HL-60 (cell line): ENCODE data around the gene TMEM233.

Source experiments
- DNase-seq, 2 experiments: peaks; one replicate each; pipeline ENCODE4 v3.0.0-alpha.2; 2010 to 2020; ENCODE audit warnings: low read depth in 1 of 2, low spot score in 1 of 2
- H3K27ac ChIP-seq: fragments of 250-450 bp; sonication (Bioruptor Pico); replicated peaks from 2 replicates; pipeline ENCODE4 v1.5.1; 2020; ENCODE audit warnings: mild to moderate bottlenecking, moderate library complexity
- H3K27me3 ChIP-seq: fragments of 250-450 bp; sonication (Bioruptor Pico); 2 replicates; pipeline ENCODE4 v1.5.1; 2021; ENCODE audit warnings: mild to moderate bottlenecking, moderate library complexity; ENCODE audit not compliant: insufficient read depth, poor library complexity, severe bottlenecking
- H3K4me3 ChIP-seq: replicated peaks from 2 replicates; pipeline ENCODE4 v1.5.1; 2011; ENCODE audit warnings: mild to moderate bottlenecking, control low read depth, low read length; ENCODE audit not compliant: insufficient read depth
- GABPA ChIP-seq: IDR thresholded peaks from 2 replicates; pipeline ENCODE4 v1.6.1; 2012; ENCODE audit warnings: low read depth
- POLR2AphosphoS5 ChIP-seq: IDR thresholded peaks from 2 replicates; pipeline ENCODE4 v1.6.1; 2012; ENCODE audit warnings: low read depth
- SPI1 ChIP-seq: IDR thresholded peaks from 2 replicates; pipeline ENCODE4 v1.6.1; 2012; ENCODE audit warnings: low read depth, mild to moderate bottlenecking, borderline replicate concordance
- TF ChIP-seq, protein P1 (sequence below): IDR thresholded peaks from one replicate; pipeline ENCODE4 v1.5.1; 2011; ENCODE audit warnings: low read length, control low read depth, inconsistent platforms; ENCODE audit not compliant: insufficient read depth
- TF ChIP-seq, protein P2 (sequence below): IDR thresholded peaks from 2 replicates; pipeline ENCODE4 v1.6.1; 2012; ENCODE audit warnings: low read depth; ENCODE audit not compliant: insufficient replicate concordance

Gene TMEM233

GRCh38 chr12:119661882-119662281 lies 68.3 kb downstream of the TMEM233 start:
- Histone ChIP-seq H3K27me3 (no peaks in the 10 kb centered on the region), H3K27ac (no peak overlapping the region), H3K4me3 (no peak overlapping the region)
- TF ChIP-seq POLR2AphosphoS5 (no peak), GABPA (no peak), SPI1 (no peak)
- TF ChIP-seq, protein P1, sequence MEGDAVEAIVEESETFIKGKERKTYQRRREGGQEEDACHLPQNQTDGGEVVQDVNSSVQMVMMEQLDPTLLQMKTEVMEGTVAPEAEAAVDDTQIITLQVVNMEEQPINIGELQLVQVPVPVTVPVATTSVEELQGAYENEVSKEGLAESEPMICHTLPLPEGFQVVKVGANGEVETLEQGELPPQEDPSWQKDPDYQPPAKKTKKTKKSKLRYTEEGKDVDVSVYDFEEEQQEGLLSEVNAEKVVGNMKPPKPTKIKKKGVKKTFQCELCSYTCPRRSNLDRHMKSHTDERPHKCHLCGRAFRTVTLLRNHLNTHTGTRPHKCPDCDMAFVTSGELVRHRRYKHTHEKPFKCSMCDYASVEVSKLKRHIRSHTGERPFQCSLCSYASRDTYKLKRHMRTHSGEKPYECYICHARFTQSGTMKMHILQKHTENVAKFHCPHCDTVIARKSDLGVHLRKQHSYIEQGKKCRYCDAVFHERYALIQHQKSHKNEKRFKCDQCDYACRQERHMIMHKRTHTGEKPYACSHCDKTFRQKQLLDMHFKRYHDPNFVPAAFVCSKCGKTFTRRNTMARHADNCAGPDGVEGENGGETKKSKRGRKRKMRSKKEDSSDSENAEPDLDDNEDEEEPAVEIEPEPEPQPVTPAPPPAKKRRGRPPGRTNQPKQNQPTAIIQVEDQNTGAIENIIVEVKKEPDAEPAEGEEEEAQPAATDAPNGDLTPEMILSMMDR = no peak
- TF ChIP-seq, protein P2, sequence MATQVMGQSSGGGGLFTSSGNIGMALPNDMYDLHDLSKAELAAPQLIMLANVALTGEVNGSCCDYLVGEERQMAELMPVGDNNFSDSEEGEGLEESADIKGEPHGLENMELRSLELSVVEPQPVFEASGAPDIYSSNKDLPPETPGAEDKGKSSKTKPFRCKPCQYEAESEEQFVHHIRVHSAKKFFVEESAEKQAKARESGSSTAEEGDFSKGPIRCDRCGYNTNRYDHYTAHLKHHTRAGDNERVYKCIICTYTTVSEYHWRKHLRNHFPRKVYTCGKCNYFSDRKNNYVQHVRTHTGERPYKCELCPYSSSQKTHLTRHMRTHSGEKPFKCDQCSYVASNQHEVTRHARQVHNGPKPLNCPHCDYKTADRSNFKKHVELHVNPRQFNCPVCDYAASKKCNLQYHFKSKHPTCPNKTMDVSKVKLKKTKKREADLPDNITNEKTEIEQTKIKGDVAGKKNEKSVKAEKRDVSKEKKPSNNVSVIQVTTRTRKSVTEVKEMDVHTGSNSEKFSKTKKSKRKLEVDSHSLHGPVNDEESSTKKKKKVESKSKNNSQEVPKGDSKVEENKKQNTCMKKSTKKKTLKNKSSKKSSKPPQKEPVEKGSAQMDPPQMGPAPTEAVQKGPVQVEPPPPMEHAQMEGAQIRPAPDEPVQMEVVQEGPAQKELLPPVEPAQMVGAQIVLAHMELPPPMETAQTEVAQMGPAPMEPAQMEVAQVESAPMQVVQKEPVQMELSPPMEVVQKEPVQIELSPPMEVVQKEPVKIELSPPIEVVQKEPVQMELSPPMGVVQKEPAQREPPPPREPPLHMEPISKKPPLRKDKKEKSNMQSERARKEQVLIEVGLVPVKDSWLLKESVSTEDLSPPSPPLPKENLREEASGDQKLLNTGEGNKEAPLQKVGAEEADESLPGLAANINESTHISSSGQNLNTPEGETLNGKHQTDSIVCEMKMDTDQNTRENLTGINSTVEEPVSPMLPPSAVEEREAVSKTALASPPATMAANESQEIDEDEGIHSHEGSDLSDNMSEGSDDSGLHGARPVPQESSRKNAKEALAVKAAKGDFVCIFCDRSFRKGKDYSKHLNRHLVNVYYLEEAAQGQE = no peak
- DNase-seq = no peak

- H3K27me3 ChIP-seq = no peaks in the 10 kb centered on the region
- DNase-seq = no peak
These were observed 71.1 kb downstream of the TMEM233 start for GRCh38 chr12:119664642-119665041.

DNA sequence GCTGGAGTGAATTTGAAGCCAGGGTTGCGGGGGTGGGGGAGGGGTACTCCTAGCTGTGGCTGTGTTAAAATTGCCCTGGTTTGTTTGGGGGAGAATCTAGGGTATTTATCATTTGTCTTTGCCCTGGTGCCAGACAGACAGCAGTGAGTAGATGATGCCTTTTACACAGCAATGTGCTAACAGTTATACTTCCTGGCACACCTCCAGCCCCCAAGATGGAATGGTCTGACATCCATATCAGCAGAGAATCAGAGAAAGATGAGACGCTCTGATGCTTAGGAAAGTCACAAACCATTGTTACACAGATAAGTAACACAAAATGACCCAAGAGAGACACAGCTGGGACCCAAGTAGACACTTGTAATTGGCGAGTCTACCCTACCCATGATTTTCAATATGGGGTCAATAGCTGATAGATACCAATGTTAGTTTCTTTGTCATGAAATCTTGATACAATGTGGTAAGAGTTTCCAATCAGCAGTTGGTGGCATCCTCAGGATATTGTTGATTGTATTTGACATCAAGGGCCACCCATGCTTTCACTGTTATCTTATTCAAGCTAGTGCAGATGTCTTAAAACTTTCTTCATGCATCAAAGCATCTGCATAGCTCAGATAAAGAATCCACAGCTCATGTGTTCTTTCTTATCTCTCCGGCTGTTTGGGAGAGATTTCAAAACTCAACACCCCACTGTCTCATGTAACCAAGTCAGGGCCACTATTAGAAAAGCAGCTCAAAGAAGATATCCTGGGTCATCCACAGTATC lies 71.8 kb downstream of the TMEM233 start:
- H3K27me3 ChIP-seq = no peaks in the 10 kb centered on the region
- peak overlapping the region; percentile 68 for H3K27ac ChIP-seq
- TF ChIP-seq SPI1 (no peak), POLR2AphosphoS5 (no peak), GABPA (no peak)
- TF ChIP-seq, protein P2 = no peak
- TF ChIP-seq, protein P1 = no peak
- DNase-seq = no peak
- no peak overlapping the region for H3K4me3 ChIP-seq

More at GRCh38 chr12:119664642-119665041, 71.1 kb downstream of the TMEM233 start:
- Histone ChIP-seq H3K27ac (no peak overlapping the region), H3K4me3 (no peak overlapping the region)
- TF ChIP-seq, protein P2 = no peak
- no peak for TF ChIP-seq POLR2AphosphoS5
- TF ChIP-seq GABPA = no peak
- TF ChIP-seq SPI1 = no peak
- TF ChIP-seq, protein P1 = no peak
